GM12874 (cell line): Measurements from ENCODE around the gene RASGRP3.

ENCODE experiments used
- TF ChIP-seq, protein P1 (sequence below): IDR thresholded peaks from 2 replicates; pipeline ENCODE4 v1.5.1; 2011; ENCODE audit warnings: low read depth, mild to moderate bottlenecking, control low read depth, low read length, moderate library complexity; ENCODE audit not compliant: insufficient read depth

Gene RASGRP3

DNA sequence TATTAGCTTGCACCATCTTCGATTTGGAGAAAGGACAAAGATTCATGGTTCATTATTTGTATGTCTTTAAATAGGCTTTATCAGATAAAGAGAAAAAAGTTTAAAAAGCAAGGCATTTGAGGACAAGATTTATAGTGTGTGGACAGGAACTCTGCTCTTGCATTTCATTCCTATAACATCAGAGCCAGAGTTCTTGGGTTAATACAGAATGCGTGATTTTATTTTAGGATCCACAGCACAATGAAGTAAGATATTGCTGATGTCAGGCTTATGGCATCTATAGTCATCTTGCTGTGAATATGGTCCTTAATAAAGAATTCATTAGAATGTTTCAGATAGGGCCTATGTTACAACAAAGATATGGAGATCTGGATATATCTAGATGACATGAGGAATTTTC, 19.7 kb downstream of the RASGRP3 start:
- TF ChIP-seq, protein P1, sequence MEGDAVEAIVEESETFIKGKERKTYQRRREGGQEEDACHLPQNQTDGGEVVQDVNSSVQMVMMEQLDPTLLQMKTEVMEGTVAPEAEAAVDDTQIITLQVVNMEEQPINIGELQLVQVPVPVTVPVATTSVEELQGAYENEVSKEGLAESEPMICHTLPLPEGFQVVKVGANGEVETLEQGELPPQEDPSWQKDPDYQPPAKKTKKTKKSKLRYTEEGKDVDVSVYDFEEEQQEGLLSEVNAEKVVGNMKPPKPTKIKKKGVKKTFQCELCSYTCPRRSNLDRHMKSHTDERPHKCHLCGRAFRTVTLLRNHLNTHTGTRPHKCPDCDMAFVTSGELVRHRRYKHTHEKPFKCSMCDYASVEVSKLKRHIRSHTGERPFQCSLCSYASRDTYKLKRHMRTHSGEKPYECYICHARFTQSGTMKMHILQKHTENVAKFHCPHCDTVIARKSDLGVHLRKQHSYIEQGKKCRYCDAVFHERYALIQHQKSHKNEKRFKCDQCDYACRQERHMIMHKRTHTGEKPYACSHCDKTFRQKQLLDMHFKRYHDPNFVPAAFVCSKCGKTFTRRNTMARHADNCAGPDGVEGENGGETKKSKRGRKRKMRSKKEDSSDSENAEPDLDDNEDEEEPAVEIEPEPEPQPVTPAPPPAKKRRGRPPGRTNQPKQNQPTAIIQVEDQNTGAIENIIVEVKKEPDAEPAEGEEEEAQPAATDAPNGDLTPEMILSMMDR = no peak

DNA sequence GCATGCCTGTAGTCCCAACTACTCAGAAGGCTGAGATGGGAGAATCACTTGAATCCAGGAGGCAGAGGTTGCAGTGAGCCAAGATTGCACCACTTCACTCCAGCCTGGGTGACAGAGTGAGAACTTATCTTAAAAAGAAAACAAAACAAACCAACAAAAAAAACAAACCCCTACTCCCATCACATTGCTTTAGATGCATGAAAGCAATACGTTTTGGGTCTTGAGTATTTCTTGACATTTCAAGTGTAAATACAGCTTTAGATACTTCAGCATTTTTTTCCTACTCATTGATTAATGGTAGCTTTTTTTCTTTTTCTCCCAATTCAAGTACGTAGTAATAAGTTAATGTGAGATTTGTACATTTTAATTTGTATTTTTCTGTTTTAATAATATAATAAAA, 20.3 kb downstream of the RASGRP3 start:
- TF ChIP-seq, protein P1 = no peak

DNA sequence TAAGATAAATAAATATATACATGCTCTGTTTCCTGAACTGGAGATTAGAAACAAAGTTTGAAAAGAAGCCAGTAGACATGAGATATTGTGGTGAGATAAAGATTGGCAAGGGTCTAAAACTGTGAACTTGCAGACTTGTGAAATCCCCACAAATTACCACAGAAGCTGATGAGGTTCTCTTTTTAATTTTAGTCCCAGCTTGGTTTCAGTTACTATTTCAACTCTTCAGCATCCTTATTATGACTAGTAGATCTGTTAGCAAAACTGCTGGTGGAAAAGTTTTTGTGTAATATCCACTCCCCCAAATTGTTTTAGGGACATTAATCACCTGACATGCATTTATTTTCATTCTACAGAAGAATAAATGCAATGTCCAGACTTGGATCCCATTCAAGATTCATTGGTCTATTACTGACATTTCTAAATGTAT, 20.8 kb downstream of the RASGRP3 start:
- TF ChIP-seq, protein P1 = no peak

DNA sequence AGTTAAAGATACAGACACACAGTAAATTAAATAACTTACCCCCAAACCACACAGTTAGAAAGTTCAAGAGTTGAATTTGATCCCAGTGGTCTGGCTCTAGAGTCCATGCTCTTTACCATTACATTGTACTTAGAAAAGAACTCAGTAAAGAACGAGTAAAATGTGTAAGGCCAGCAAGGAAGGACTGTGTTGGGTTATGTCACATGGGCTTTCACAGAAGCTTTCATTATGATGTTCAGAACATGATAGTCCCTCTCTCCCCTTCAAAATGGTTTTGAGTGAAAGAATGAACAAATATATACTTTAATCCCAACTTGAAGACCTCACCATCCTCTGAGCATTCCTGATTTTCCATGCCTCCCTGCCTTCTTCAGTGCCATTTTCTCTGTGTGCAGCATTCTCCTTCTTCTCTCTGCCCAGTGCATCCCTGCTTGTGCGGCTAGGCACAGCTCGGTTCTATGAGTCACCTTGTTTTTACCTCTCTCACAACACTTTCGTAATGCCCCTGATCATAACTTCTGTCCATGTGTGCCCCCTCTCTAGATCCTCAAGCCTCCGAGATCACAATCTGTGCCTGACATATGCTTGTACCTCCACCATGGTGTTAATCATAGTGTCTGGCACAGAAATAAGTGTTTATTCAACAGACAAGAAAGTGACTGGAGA, 22.0 kb downstream of the RASGRP3 start:
- TF ChIP-seq, protein P1 = no peak

DNA sequence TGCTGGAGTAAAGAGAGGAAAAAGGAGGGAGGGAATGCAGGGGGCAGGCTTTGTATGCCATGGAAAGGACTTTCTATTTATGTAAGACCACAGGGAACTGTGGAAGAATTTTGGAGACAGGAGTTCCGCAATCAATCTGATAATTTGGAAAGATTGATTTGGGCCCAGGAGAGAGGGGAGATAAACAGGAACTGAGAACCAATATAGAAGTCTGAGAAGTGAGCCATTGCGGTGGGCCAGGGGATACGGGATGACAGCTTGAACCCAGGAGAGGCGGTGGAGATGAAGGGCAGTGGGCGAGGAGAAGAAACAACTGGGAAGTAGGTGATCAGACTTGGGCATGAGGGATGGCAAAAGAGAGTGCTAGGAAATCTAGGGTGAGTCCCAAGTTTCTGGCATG, 23.7 kb downstream of the RASGRP3 start:
- TF ChIP-seq, protein P1 = no peak

DNA sequence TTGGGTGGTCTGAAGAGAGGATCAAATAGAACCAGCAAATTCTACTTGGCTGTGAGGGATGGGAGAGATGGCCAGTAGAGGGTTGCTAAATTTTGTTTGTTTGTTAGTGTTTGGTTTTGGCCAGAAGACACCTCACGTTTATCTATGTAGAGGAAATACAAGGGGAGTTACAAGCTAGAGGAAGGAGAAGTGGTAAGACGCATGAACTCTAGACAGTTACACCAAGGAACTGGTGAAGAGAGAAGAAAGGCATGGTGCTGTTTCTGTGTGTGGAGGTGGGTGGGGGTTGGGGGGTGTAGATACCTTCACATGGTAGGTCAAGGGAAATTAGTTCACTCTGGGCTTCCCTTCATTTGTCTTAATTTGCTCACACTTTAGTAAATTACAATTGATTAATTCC, 25.6 kb downstream of the RASGRP3 start:
- TF ChIP-seq, protein P1 = no peak

DNA sequence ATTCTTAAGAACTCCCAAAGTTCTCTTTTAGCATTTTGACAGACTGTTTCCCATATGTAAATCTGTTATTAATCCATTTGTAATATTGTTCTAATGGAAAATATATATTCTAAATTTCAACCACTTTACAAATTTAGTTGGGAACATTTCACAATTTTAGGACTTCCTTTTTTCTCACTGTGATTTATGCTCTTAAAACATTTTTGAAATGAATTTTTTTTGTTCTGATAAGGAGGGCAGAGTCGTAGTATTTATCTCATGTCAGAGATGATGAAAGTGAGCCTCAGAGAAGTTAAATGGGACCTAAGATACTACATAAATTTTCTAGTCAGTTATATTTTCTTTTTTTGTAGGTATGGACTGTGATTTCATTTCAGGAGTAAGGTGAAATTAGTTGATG, 26.6 kb downstream of the RASGRP3 start:
- TF ChIP-seq, protein P1 = no peak
